GM12878 (cell line): ENCODE measurements around the gene CYB5D1. TPM values are rescaled to one million over a fixed set of nuclear protein-coding genes. Genes with fewer than 3 reads are reported as not detected.

Experiments used
- ATAC-seq: fragments of 200-7000 bp; cut with Tn5 transposase; 3 replicates; pipeline ENCODE4 v1.9.1; 2020; ENCODE audit warnings: mild to moderate bottlenecking, moderate library complexity
- BruUV-seq: library from RNA; stranded (reverse); fragments of 400-500 nt; replicated peaks from 2 replicates; lab custom pipeline; 2021; lab: Mats Ljungman, UMichigan
- CTCF ChIA-PET: fragments of 300-600 bp; sonication (Branson Sonifier 250); formaldehyde crosslinking; extraction: SDS; loops from one replicate; lab custom pipeline; 2021; ENCODE audit warnings: inconsistent platforms; lab: Yijun Ruan, JAX
- POLR2A ChIA-PET: fragments of 350-600 bp; formaldehyde crosslinking; extraction: SDS; loops from one replicate; lab custom pipeline; 2021; ENCODE audit warnings: inconsistent platforms; lab: Charles Lee
- RAD21 ChIA-PET: fragments of 300-600 bp; sonication (Branson Sonifier 250); formaldehyde crosslinking; loops from one replicate; lab custom pipeline; 2023; ENCODE audit warnings: antibody characterized with exemption; ENCODE audit not compliant: unreplicated experiment; lab: Charles Lee
- SMC1A ChIA-PET: fragments of 300-600 bp; sonication (Branson Sonifier 250); formaldehyde crosslinking; loops from one replicate; lab custom pipeline; 2023; ENCODE audit not compliant: unreplicated experiment, uncharacterized antibody; lab: Charles Lee
- DNase-seq: peaks from one replicate; pipeline ENCODE4 v3.0.0-alpha.2; 2011; ENCODE audit warnings: low read depth, low spot score
- FAIRE-seq: peaks from 3 replicates; lab custom pipeline; 2011; peaks lifted over from hg19 to GRCh38; lab: Jason Lieb, UNC
- H2AFZ ChIP-seq: 2 replicates; pipeline ENCODE4 v1.6.0; 2011; ENCODE audit warnings: low read depth, low read length, control low read depth; ENCODE audit not compliant: control insufficient read depth
- H3K27ac ChIP-seq: 2 replicates; pipeline ENCODE4 v1.5.1; 2011; ENCODE audit warnings: control low read depth; ENCODE audit not compliant: control insufficient read depth, insufficient read depth
- H3K27me3 ChIP-seq, 2 experiments: replicated peaks in 1 of 2; 2 replicates each; pipeline versions ENCODE4 v1.6.0 to v1.6.1; 2011; ENCODE audit warnings: low read length in 1 of 2; ENCODE audit not compliant: control insufficient read depth in 2 of 2, insufficient read depth in 2 of 2
- H3K36me3 ChIP-seq, 2 experiments: 2 replicates each; pipeline ENCODE4 v1.5.1; 2011; ENCODE audit warnings: low read length in 1 of 2; ENCODE audit not compliant: control insufficient read depth in 2 of 2, insufficient read depth in 2 of 2
- H3K4me1 ChIP-seq: 2 replicates; pipeline ENCODE4 v1.6.1; 2011; ENCODE audit warnings: mild to moderate bottlenecking, low read length, moderate library complexity, mixed read lengths; ENCODE audit not compliant: control insufficient read depth, insufficient read depth
- H3K4me2 ChIP-seq: 2 replicates; pipeline ENCODE4 v1.6.0; 2011; ENCODE audit warnings: control low read depth; ENCODE audit not compliant: control insufficient read depth, insufficient read depth
- H3K4me3 ChIP-seq: fragments of 200-600 bp; sonication (generic); 2 replicates; pipeline ENCODE4 v1.5.1; 2016
- H3K79me2 ChIP-seq: 2 replicates; pipeline ENCODE4 v1.6.0; 2011; ENCODE audit warnings: low read length; ENCODE audit not compliant: control insufficient read depth, insufficient read depth
- H3K9ac ChIP-seq: 2 replicates; pipeline ENCODE4 v1.8.0; 2011; ENCODE audit warnings: low read length, control low read depth, mixed read lengths; ENCODE audit not compliant: control insufficient read depth, insufficient read depth
- H3K9me3 ChIP-seq: replicated peaks from 3 replicates; pipeline ENCODE4 v1.5.1; 2011; ENCODE audit warnings: mild to moderate bottlenecking, low read length; ENCODE audit not compliant: control insufficient read depth, insufficient read depth
- H4K20me1 ChIP-seq: 2 replicates; pipeline ENCODE4 v1.6.0; 2011; ENCODE audit not compliant: control insufficient read depth, insufficient read depth
- ESRRA ChIP-seq: IDR thresholded peaks from 2 replicates; pipeline ENCODE4 v1.6.1; 2012; ENCODE audit warnings: mild to moderate bottlenecking, low read length, improper control_type of control experiment
- FOXK2 ChIP-seq: fragments of 450-650 bp; IDR thresholded peaks from 2 replicates; pipeline ENCODE4 v1.6.1; 2017; ENCODE audit warnings: mild to moderate bottlenecking, moderate library complexity
- MLLT1 ChIP-seq: fragments of 450-650 bp; IDR thresholded peaks from 2 replicates; pipeline ENCODE4 v1.6.1; 2016; ENCODE audit warnings: mild to moderate bottlenecking
- RAD21 ChIP-seq: IDR thresholded peaks from 2 replicates; pipeline ENCODE4 v1.6.1; 2011; ENCODE audit warnings: mild to moderate bottlenecking, low read depth, low read length, moderate library complexity; ENCODE audit not compliant: insufficient read depth
- ZBED1 ChIP-seq: IDR thresholded peaks from 2 replicates; pipeline ENCODE4 v1.6.1; 2016; ENCODE audit warnings: borderline replicate concordance
- WGBS: methylation state at CpG from one replicate; pipeline ENCODE4 v1.1.6; 2016; ENCODE audit warnings: low lambda C conversion rate; ENCODE audit not compliant: insufficient replicate concordance, insufficient coverage; ENCODE audit errors: missing lambda C conversion rate; 5-methylcytosine and 5-hydroxymethylcytosine counted together
- in situ Hi-C: fragments of 300-500 bp; cut with MboI; formaldehyde crosslinking; loops from 9 replicates; pipeline ENCODE4 v1.14.3; 2018; ENCODE audit warnings: mixed read lengths
- intact Hi-C: fragments of 100-400 bp; cut with micrococcal nuclease; formaldehyde crosslinking; loops from one replicate; pipeline ENCODE4 v1.14.2; 2022; ENCODE audit not compliant: unreplicated experiment
- polyA plus RNA-seq, 11 experiments: library from polyadenylated mRNA; depleted of rRNA in 4 of 11; unstranded in 6 of 11; stranded (reverse) in 5 of 11; fragments of >200 nt; fragmentation: Nextera tagmentation in 4 of 11; fragmentation: Illumina TruSeq in 1 of 11; extraction: Ambion mirVana in 4 of 11; extraction: Trizol in 1 of 11; gene quantifications; 1 replicate in 1 of 11; 2 replicates in 10 of 11; pipeline versions ENCODE4 v1.2.1 to v1.2.3, GENCODE V29; 2011 to 2016; ENCODE audit warnings: inconsistent platforms in 2 of 11, missing spikeins in 2 of 11, low read depth in 1 of 11
- total RNA-seq, 4 experiments: library from RNA; depleted of rRNA in 3 of 4; stranded (reverse); fragments of >200 nt in 3 of 4; fragmentation: Illumina TruSeq in 1 of 4; extraction: Trizol in 1 of 4; gene quantifications; 2 replicates each; pipeline versions ENCODE4 v1.2.1 to v1.2.3, GENCODE V29; 2013 to 2021

Gene CYB5D1
- total and polyA plus RNA-seq, 10 of the 15 experiments (the other 5 are each of a cell fraction or from before 2014, with no cell fraction given): 1.6 to 8.7 (median 6.4) TPM

GRCh38 chr17:7823581-7824001 is 34.2 kb upstream of the CYB5D1 start (continued):
- TF ChIP-seq ESRRA (no peak), RAD21 (no peak), MLLT1 (no peak), FOXK2 (no peak), ZBED1 (no peak)

- intact Hi-C loops: loop anchor here (10.0 kb wide), 1 partner anchor 79 kb away; no protein-coding TSS in a partner anchor
These were observed 33.5 kb upstream of the CYB5D1 start for GRCh38 chr17:7824021-7824924.

More at GRCh38 chr17:7824021-7824924, 33.5 kb upstream of the CYB5D1 start:
- FAIRE-seq (no peak), ATAC-seq (no peak), DNase-seq (no peak)
- ChIA-PET CTCF (interaction anchor here (0.6 to 4.6 kb wide), 13 partner anchors 10 to 233 kb away, joined by 3 to 39 read pairs (median 5); partner anchors contain the start of genes CYB5D1, KDM6B, NAA38 and RNF227), POLR2A (interaction anchor here (1.1 kb wide), 1 partner anchor 9 kb away, joined by 4 read pairs; no protein-coding TSS in a partner anchor), RAD21 (interaction anchor here (1.1 to 1.5 kb wide), 7 partner anchors 10 to 164 kb away, joined by 3 to 6 read pairs (median 5); partner anchors contain the start of genes KDM6B and NAA38), SMC1A (interaction anchor here (0.9 to 2.2 kb wide), 9 partner anchors 8 to 164 kb away, joined by 3 to 7 read pairs (median 6); partner anchors contain the start of gene KDM6B)
- H3K27ac ChIP-seq: no peak overlapping the region
- TF ChIP-seq MLLT1: no peak
- in situ Hi-C loops: loop anchor here (5.0 kb wide), 1 partner anchor 163 kb away; no protein-coding TSS in a partner anchor
- no peaks in the 10 kb centered on the region; a peak in 1 of 4 replicates for H3K27me3 ChIP-seq
- WGBS: 33% methylated on average over 9 of the region's 9 CpGs
- no TSS peak for BruUV-seq
- H3K36me3 ChIP-seq: no peaks in the 10 kb centered on the region
- H4K20me1 ChIP-seq: no peaks in the 10 kb centered on the region
- H3K4me2 ChIP-seq: no peak overlapping the region
- no peak overlapping the region for H3K4me3 ChIP-seq
- no peaks in the 10 kb centered on the region for H3K79me2 ChIP-seq
- no peaks in the 10 kb centered on the region for H3K9me3 ChIP-seq
- H3K9ac ChIP-seq: no peak overlapping the region
- H3K4me1 ChIP-seq: no peaks in the 10 kb centered on the region
- no peak overlapping the region for H2AFZ ChIP-seq
